Measurements from ENCODE around the gene PHACTR3.

Gene PHACTR3

DNA sequence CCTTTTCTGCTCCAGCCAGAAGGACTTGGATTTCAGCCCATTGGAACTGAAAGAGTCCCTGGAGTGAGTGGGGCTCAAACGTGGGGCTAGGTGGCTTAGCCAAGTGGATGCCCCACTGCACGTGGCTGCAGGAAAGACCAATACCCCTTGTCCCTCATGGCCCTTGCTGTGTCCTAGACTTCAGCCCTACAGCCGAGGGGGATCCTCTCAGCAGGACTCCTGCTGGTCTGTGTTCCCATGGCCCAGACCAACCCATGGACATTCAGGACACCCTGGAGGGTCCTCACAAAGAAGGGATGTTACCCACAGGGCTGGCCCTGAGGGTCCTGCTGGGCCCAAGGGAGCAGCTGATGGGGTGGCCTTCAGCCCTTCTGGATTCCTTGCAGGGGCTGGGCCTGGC is 30.0 kb upstream of the PHACTR3 start:
- DNase-seq = no peak

DNA sequence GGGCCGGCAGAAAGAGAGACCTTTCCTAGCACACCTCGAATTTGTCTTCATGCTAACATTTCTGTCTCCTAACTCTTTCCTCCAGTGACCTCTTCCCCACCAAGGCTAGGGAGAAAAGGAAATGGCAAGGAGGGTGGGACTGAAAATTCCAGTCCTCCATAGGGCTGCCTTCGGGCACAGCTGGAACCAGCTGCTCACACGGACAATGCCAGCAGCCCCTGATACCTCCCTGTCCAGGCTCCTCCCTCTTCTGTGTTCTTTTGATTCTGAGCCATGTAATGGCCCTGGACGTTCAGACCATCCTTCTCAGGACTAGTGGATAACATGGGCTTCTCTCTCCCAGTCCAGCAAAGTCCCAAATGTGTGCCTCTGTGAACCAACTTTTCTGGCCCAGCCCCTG is 29.1 kb upstream of the PHACTR3 start:
- no peak for DNase-seq

DNA sequence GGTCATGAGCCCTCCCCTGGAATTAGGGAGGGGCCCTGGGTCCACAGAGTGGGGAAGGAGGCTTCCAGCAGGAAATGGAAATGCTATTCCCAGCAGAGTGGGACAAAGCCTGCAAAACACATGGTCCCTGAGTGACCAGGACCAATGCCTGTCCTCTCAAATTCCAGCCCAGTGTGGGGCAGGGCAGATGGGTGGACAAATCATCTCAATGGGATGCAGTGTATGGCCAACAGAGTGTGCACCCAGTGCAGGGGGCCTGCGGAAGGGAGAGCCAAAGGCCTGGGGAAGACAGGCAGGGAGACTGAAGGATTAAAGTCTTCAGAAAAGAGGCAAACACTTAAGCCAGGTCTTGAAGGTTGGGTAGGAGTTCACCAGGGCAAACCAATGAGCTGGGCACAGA is 28.7 kb upstream of the PHACTR3 start:
- no peak for DNase-seq

DNA sequence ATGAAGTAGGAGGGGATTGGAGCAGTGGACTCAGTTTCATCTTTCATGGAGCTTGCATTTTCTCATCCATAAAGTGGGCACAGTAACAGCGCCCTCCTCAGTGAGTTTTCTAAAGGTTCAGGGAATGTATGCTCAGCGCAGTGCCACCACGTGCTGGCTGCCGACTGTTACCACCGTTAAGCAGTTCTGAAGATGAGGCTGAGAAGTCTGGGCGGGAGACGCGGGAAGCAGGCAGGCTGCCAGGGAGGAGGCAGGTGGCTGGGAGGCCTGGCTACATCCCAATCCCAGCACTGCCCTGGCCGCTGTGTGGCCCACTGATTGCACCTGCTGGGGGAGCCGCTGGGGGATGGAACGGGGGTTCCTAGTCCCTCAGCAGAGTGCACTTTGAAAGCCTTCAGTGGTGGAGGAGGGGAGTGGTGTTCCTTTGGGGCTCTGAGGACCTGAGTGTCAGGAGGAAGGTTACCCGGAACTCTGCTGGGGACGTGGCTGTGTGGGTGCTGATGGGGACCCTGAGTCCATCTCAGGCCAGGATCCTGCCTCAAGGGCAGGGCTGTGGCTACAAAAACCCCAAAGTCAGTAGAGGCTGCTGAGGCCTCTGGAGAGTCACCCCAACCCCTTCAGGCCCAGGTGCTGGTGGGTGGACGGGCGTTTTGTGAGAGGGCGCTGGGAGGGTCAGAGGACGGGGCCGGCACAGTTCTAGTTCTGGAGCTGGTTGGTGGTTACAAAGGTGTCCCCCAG is 28.0 kb upstream of the PHACTR3 start:
- DNase-seq = peak in 1 of 2 experiments; percentile 49

DNA sequence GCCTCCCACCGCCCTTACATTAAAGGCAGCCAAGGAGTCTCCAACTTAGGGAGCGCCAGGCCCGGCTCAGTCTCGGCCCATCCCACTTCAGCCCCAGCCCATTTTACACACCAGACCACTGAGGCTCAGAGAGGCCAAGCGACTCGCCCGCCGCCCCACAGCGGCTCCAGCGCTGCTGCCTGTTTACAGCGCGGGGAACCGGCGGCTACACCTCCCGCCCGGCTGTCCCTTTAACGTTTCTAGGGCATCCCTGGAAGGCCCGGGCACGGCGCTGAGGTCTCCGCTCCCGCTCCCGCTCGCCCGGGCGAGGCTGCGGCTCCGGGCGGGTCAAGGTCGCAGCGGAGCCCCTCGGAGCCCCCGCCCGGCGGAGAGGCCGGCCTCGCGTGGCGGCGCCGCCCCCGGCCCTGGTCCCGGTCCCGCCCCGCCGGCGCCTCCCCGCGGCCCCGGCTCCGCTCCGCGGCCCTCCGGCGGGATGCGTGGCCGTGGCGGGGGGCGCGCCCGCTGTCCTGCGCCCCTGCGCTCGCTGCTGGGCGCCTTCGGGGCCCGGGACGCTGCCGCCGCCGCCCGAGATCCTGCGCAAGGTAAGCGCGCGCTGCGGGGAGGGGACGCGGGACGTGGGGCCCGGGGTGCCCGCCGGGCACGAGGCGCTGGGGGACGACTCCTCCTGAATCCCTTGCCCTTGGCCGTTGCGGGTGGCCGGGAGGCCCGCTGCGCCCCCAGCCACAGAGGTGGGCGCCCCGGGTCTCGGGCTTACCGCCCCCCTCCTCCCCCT is 27.1 kb upstream of the PHACTR3 start:
- no peak for DNase-seq

DNA sequence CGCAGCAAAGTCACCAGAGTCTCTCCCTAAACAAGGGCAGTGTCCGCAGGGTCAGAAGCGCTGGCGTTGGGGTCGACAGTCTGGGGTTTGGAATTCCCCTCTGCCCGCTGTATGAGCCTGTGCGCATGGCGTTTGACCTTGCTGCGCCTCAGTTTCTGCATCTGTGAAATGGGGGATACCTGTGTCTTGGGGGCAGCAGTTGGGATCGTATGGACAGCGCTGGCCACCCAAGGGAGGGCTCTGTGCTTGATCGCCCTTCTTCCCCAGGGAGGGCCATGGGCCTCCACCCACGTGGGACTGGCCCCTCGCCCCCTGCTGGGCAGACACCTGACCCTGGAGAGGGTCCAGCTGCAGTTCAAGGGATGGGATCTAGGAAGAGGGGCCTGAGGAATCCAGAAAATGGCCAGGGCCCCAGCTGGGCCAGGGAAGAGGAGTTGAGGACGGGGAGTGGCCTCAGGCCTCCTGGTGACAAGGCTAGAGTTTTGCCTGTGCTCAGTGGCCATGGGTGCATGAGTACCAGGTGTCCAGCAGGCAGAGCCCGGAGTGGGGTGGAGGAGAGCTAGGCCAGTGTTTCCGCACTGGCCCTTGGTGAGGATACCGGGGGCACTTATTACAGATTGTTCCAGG is 26.4 kb upstream of the PHACTR3 start:
- DNase-seq = no peak

DNA sequence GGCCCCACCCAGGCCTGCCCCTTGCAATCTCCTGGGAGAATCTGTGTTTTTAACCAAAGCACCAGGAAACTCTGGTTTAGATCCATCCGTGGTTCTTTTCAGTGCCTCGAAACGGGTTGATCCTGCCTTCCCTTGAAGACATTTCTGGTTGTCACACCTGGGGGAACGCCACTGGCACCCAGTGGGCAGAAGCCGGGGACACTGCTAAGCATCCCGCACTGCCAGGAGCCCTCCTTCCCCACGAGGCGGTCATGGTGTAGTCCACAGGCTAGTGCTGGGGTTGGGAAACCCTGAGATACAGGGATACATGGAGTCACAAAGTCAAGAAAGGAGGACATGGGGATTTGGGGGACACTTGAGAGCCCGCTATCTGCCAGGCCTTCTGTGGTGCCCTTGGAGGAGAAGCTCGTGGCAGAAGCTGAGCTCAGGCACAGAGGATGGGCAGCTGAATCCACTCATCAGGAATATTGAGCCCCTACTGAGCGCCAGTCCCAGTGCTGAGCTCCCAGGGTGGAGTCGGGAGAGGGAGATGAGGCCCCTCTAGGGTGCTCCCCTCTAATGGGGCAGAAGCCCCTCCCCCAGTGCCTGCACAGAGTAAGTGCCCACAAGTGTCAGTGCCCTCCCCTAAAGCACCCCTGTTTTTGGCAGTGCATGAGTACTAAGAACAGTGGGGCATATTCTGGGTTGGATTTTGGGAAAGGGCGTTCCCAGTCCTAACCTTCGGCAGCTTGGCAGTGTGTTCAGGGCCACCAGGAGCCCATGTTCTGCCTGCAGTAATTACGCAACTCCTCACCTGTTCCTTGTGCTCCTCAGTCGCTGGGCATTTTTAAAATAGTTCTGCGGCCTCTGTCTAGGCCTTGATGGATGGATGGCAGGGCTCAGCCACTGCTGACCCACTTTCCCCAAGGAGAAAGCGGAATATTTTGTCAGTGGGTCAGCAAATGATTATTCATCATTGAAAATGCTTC is 25.6 kb upstream of the PHACTR3 start:
- peak in 1 of 2 experiments; percentile 44 for DNase-seq

DNA sequence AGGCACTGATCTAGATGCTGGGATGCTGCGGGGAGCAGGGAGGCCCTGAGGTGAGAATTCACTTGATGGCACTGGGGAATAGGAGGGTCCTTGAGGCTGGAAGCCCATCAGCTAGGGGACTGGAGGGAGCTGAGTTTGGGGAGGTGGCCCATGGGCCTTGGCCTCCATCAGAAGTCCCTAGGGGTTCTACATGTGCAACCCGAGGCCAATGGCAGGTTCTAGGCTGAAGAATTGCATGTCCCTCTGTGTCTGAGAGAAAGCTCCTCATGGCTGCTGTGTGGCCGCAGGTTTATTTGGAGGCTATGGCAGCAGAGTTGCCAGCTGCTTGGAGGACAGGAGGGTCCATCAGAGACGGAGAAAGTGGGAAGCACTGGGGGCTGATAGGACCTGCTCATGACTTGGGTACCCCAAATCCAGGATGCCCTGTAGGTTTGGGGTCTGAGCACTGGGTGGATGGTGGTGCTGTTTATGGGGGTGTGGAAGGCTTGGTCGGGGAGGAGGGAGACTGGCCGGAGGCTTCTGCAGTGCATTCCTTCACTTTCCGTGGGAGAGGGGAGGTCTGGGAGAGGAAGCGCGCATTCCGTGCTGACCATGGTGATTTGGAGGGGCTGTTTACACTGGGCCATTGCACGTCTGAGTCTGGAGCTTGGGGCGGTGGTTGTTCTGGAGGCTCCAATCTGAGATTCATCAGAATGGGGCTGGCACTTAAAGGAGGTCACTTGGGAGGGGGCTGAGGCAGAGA is 24.8 kb upstream of the PHACTR3 start:
- DNase-seq = no peak

DNA sequence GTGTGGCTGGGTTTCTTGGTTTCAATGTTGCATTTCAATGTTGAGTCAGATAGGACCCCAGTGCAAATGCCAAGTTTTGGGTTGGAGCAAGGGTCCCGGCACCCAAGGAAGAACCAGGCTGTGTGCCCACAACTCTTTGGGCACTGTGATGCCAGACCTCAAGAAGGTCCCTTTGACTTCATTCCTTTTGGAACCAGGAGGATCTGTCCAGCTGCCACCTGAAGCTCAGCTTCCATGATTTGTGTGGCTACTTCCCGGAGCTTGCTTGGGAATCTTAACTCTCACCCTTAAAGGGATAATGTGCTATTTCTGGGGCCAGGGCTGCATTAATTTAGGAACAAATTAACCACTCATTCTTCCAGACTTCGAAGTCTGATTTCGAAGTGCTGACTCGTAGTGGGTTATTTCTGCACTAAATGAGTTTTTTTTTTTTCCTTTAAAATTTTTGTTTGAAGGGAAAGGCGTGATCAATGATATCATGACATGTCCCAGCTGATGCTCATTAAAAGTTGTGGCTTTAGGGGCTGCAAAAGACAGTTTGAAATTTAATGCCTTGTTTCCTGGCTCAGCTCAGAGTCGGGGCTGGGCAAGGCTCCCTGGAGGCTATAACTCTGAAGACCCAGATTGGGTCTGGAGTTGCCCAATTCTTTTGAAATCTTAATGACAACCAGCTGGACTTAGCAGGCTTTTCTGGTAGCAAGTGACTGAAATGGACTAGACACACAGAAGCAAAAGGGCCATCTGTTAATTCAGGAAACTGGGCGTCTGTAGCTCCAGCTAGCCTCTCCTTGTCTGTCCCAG is 24.0 kb upstream of the PHACTR3 start:
- no peak for DNase-seq

DNA sequence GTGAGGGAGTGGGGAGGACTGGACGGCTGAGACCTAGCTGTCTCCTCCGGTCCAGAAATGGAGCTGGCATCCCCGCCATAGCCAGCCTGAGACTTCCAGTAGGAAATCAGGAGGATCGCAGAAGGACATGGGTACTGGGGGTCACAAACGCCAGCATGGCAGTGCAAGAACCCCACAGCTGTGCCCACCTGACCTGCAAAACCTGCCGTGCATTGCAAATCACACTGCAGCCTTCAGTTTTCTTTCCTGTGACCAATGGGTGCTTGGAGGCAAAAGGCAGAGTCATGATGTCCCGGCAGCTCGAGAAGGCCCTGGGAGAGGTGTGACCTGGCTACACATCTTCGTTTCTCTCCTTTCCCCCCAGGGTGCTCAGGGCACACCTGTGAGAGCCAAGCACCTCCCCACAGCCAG is 23.3 kb upstream of the PHACTR3 start:
- no peak for DNase-seq

DNA sequence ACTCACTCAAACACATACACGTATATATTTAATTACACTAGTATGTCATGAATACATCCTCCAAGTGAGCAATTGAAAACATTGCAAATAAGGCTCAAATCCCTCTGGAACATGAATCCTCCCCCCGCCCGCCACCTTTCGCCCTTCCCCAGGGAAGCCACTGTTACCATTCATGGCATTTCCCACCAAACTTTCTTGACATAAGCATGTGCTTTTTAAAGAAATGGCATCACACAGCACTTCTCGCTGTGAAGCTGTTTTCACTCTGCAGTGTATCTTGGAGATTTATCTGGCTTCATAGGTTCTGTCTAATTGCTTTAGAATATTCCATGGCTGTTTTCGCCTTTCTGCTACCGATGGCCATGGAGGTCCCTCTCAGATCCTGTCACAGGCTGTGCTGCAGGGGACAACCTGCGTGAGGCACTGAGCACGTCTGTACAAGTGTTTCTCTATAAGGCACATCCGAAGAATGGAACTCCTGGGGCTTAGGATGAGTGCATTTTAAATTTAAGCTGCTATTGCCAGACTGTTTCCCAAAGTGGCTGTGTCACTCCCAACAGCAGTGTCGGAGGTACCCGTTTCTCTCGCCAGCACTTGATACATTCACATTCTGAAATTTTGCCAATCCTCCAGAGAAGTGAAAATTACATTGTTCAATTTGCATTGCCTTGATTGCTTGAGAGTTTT is 22.2 kb upstream of the PHACTR3 start:
- no peak for DNase-seq

DNA sequence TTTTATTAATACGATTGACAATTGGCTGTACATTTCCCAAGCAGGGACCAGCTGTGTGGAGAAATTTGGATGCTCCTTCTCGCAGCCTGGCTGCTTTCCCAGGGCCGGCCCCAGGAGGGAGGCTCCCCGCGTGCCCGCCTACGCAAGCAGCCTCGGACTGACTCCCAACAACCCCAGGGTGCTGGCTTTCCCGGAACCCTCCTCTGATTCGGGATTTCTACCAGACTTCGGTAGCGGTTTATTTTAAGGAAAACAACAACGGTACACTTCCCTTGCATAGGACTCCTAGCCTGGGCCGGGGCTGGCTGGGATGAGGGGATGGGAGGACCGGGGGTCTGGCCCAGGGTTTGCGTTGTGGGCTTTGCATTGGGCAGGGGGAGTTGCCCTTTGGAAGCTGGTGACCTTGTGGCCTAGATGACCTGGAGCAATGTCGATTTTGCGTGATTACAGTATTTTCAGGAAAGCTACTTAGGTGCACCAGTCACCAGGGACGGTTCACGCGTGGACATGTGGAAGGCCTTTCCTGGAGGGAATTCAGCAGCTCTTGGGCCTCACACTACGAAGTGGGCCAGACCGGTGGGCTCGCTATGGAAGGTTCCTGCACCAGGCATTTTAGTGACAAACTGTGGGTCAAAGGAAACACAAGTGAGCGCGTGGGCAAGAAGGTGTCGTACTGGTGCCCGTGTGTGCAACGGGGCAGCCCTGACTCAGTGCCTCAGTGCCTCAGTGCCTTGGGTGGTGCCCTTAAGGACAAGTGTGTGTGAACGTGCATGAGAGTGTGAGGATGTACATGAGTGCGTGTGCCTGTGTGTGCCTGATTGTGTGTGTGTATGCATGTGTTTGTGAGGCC is 20.7 kb upstream of the PHACTR3 start:
- peak in 1 of 2 experiments; percentile 24 for DNase-seq

DNA sequence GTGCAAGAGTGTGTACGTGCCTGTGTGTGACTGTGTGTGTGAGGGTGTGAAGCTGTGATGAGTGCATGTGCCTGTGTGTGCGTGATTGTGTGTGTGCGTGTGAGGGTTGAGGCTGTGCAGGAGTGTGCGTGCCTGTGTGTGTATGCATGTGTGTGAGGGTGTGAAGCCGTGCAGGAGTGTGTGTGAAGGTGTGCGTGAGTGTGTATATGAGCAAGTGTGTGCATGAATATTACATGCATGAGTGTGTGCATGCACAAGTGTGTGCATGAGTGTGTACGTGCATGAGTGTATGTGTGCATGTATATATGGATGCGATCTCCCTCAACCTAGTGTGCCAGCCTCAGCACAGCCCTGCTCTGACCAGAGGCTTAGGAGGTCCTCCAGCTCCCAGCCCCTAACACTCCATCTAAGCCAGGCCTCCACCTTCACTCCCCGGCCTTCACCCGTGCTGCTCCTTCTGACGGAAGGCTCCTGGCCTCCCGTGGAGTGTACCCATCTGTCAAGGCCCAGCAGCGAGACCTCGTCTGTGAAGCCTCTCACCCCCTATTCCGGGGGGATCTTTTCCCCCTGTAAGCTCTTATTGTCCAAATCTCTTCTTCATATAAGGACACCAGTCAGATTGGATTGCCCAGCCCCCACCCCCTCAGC is 19.9 kb upstream of the PHACTR3 start:
- no peak for DNase-seq

DNA sequence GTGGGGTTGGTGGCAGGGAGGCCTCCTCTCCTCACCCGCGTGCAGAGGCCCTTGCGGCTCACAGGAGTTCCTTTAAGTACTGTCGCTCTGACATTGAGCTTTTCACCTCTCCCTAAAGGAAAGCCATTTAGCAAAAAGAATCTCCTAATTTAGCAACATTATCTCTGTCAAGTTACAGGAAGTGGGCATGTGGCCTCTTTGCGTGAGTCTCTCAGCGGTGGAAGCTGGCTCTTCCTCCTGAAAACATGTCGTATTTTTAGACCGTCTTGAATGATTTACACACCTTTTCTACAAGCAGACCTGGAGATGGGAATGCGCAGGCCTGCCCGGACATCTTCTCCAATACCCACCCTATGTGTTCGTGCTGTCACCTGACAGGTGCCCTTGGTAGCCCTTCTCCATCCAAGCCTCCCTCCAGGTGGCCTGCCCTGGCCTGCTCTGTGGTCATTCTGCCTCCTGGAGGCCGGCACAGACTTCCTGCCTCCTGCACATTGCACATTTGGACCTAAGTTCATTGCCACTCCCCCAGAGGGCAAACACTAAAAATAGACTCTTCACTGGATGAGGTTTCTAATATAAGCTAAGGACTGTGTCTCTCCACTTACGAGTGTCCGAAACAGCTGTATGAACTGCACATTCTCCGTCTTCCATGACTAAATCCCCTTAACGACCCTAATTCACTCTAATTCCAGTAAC is 18.5 kb upstream of the PHACTR3 start:
- peak in 1 of 2 experiments; percentile 43 for DNase-seq

DNA sequence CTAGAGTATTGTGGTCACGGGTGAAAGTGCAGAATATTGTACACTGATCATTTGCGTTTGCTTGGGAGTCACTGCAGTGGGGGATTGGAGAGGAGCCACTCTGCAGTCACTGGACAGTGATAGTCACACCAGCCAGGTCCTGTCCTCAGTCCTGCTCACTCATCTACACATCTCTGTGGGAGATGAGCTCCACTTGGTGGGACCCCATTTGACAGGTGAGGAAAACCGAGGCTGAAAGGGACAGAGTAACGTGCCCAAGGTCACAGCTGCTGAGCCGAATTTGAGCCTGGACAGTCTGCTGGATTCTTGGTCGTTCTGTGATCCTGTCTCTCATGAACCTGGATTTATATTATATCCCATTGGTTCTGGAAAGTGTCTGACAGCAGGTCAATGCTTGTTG is 17.7 kb upstream of the PHACTR3 start:
- DNase-seq = no peak

DNA sequence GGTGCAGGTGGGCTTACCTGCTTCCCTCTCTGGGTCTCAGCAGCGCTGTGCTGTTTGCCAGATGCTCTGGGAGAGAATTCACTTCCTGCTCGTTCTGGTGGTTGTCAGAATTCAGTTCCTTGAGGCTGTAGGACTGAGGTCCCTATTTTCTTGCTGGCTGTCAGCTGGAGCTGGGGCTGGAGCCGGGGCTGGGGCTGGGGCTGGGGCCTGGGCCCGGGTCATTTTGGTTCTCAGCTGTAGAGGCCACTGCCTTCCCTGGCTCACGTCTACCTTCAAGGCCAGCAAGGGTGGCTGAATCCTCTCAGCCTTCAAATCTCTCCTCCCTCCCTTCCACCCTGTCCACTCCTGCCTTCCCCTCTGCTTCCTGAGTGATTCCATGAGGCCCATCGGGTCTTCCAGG is 16.8 kb upstream of the PHACTR3 start:
- DNase-seq = no peak

DNA sequence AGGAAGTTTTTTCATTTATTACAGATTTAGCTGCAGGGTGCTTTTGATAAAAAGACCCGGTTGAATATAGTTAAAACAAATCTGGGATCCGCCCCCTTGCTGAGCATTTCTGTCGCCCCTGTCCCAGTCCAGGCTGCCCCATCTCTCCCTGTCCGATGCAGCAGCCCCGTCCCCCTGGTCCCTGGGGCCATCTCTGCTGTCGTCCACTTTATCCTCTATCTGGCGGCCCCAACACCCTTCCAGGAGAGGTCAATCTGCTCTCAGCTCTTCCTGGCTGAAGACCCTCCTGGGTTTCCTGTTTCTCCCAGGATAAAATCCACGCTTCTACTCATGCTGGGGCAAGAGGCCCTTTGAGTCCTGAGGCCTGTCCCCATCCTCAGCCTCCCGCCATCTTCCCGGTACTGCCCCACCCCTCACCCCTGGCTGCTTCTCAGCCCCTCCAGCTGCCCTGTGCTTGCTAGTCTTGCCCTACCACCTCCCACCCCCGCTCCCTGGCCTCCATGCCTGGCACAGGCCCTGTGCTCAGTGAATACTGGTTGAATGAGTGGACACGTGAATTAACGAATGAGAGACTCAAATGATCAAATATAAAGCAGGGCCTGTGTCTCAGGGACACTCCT is 16.0 kb upstream of the PHACTR3 start:
- DNase-seq = no peak
